DND-41 (cell line): ENCODE data around the gene CERS5.
"Not testable (repeated sequence)": the region's sequence is repeated elsewhere in the genome, so short reads cannot be mapped to it uniquely, and the experiment has no call there.

Experiments
- ATAC-seq: fragments of 200-7000 bp; cut with Tn5 transposase; 3 replicates; pipeline ENCODE4 v1.9.1; 2021; ENCODE audit warnings: low read depth; ENCODE audit not compliant: insufficient read depth
- DNase-seq: peaks from one replicate; pipeline ENCODE4 v3.0.0-alpha.2; 2020
- H2AFZ ChIP-seq: 2 replicates; pipeline ENCODE4 v1.6.0; 2012; ENCODE audit warnings: low read depth, low read length
- H3K27ac ChIP-seq: 2 replicates; pipeline ENCODE4 v1.5.1; 2012; ENCODE audit warnings: low read length, inconsistent platforms
- H3K27me3 ChIP-seq: fragments of 200-600 bp; sonication (generic); 2 replicates; pipeline ENCODE4 v1.6.0; 2012; ENCODE audit warnings: low read length, mild to moderate bottlenecking, inconsistent platforms; ENCODE audit not compliant: insufficient read depth, poor library complexity
- H3K36me3 ChIP-seq: 2 replicates; pipeline ENCODE4 v1.5.1; 2012; ENCODE audit warnings: low read length, inconsistent platforms; ENCODE audit not compliant: insufficient read depth
- H3K4me1 ChIP-seq: 2 replicates; pipeline ENCODE4 v1.5.1; 2012; ENCODE audit warnings: mild to moderate bottlenecking, low read length; ENCODE audit not compliant: insufficient read depth
- H3K4me2 ChIP-seq: 2 replicates; pipeline ENCODE4 v1.6.0; 2012; ENCODE audit warnings: mild to moderate bottlenecking, moderate library complexity, low read length, inconsistent platforms; ENCODE audit not compliant: insufficient read depth
- H3K4me3 ChIP-seq, 2 experiments: fragments of 200-600 bp in 1 of 2; shearing (Covaris generic) in 1 of 2; 2 replicates each; pipeline ENCODE4 v1.5.1; 2012 to 2016; ENCODE audit warnings: inconsistent platforms in 2 of 2, low read length in 2 of 2, mild to moderate bottlenecking in 2 of 2, low read depth in 1 of 2, moderate library complexity in 1 of 2
- H3K79me2 ChIP-seq: 2 replicates; pipeline ENCODE4 v1.6.0; 2012; ENCODE audit warnings: low read length, inconsistent platforms; ENCODE audit not compliant: insufficient read depth
- H3K9ac ChIP-seq: 2 replicates; pipeline ENCODE4 v1.6.0; 2012; ENCODE audit warnings: low read depth, mild to moderate bottlenecking, inconsistent platforms, low read length, moderate library complexity
- H3K9me3 ChIP-seq: 2 replicates; pipeline ENCODE4 v1.5.1; 2012; ENCODE audit warnings: low read length, moderate library complexity, mild to moderate bottlenecking, inconsistent platforms; ENCODE audit not compliant: insufficient read depth, severe bottlenecking
- H4K20me1 ChIP-seq: 2 replicates; pipeline ENCODE4 v1.6.0; 2012; ENCODE audit warnings: low read length; ENCODE audit not compliant: insufficient read depth
- CTCF ChIP-seq: IDR thresholded peaks from 2 replicates; pipeline ENCODE4 v1.5.1; 2012; ENCODE audit warnings: borderline replicate concordance, low read length, moderate library complexity, mild to moderate bottlenecking; ENCODE audit not compliant: poor library complexity, severe bottlenecking; ENCODE audit errors: extremely low read depth
- EZH2 ChIP-seq: IDR thresholded peaks from 3 replicates; pipeline ENCODE4 v1.6.1; 2012; ENCODE audit warnings: borderline replicate concordance, low read depth, mild to moderate bottlenecking, moderate library complexity, low read length, inconsistent platforms; ENCODE audit not compliant: severe bottlenecking

CERS5 gene

GRCh38 chr12:50156641-50157040, 10.5 kb downstream of the CERS5 start:
- Histone ChIP-seq H3K4me2 (no peak overlapping the region), H3K9me3 (no peaks in the 10 kb centered on the region), H3K4me3 (no peak overlapping the region), H3K79me2 (peaks cover 74% of the 10 kb centered on the region), H3K4me1 (no peaks in the 10 kb centered on the region), H3K27ac (no peak overlapping the region), H3K36me3 (peaks cover 12% of the 10 kb centered on the region), H3K9ac (no peak overlapping the region), H3K27me3 (no peaks in the 10 kb centered on the region), H2AFZ (no peak overlapping the region), H4K20me1 (peaks cover 11% of the 10 kb centered on the region; the same call in 1 of the 2 replicates)
- no peak for TF ChIP-seq CTCF
- no peak for TF ChIP-seq EZH2
- ATAC-seq (no peak), DNase-seq (no peak)

GRCh38 chr12:50154947-50155346, 12.2 kb downstream of the CERS5 start:
- not testable (repeated sequence) for H3K27me3 ChIP-seq, H3K9ac ChIP-seq, H3K4me2 ChIP-seq, H3K4me3 ChIP-seq, H3K27ac ChIP-seq, DNase-seq, ATAC-seq, H2AFZ ChIP-seq, H3K4me1 ChIP-seq, H3K9me3 ChIP-seq
- Histone ChIP-seq H4K20me1 (peaks cover 18% of the 10 kb centered on the region; the same call in 1 of the 2 replicates), H3K79me2 (peaks cover 70% of the 10 kb centered on the region), H3K36me3 (peaks cover 12% of the 10 kb centered on the region)

- DNase-seq (no peak), ATAC-seq (no peak)
- H3K9ac ChIP-seq: no peak overlapping the region
- H3K36me3 ChIP-seq: peaks cover 4% of the 10 kb centered on the region
- no peak overlapping the region for H3K4me3 ChIP-seq
- no peaks in the 10 kb centered on the region for H3K9me3 ChIP-seq
- no peak overlapping the region for H3K4me2 ChIP-seq
- H3K79me2 ChIP-seq: peaks cover 64% of the 10 kb centered on the region
- H2AFZ ChIP-seq: no peak overlapping the region
- TF ChIP-seq EZH2 (no peak), CTCF (no peak)
- no peak overlapping the region for H3K27ac ChIP-seq
- H3K27me3 ChIP-seq: no peaks in the 10 kb centered on the region
- no peaks in the 10 kb centered on the region for H3K4me1 ChIP-seq
- H4K20me1 ChIP-seq: peaks cover 11% of the 10 kb centered on the region; the same call in 1 of the 2 replicates
Measured at GRCh38 chr12:50151047-50151687, 16.0 kb downstream of the CERS5 start.

GRCh38 chr12:50149311-50149710, 17.9 kb downstream of the CERS5 start:
- Histone ChIP-seq H3K9me3 (no peaks in the 10 kb centered on the region), H3K4me2 (no peak overlapping the region), H3K4me1 (no peaks in the 10 kb centered on the region), H4K20me1 (peaks cover 11% of the 10 kb centered on the region; the same call in 1 of the 2 replicates), H3K27ac (no peak overlapping the region), H3K27me3 (no peaks in the 10 kb centered on the region), H3K36me3 (peaks cover 4% of the 10 kb centered on the region), H3K79me2 (peaks cover 62% of the 10 kb centered on the region), H3K4me3 (no peak overlapping the region), H2AFZ (no peak overlapping the region), H3K9ac (no peak overlapping the region)
- DNase-seq (no peak), ATAC-seq (no peak)
- TF ChIP-seq CTCF: no peak
- no peak for TF ChIP-seq EZH2

GRCh38 chr12:50148011-50148410, 19.2 kb downstream of the CERS5 start:
- H3K27ac ChIP-seq, H3K9ac ChIP-seq, H3K27me3 ChIP-seq, H3K4me1 ChIP-seq, H3K9me3 ChIP-seq, H3K4me3 ChIP-seq, H3K4me2 ChIP-seq, ATAC-seq, H2AFZ ChIP-seq, H3K36me3 ChIP-seq, DNase-seq: not testable (repeated sequence)
- peaks cover 11% of the 10 kb centered on the region; the same call in 1 of the 2 replicates for H4K20me1 ChIP-seq
- H3K79me2 ChIP-seq: peaks cover 56% of the 10 kb centered on the region
